ENCODE data around the gene ILDR1.
"Not testable (repeated sequence)": the region's sequence is repeated elsewhere in the genome, so short reads cannot be mapped to it uniquely, and the experiment has no call there.

ILDR1 gene

GRCh38 chr3:122052968-122053367 is 30.9 kb upstream of the ILDR1 start:
- WGBS (ENCODE audit: insufficient coverage, insufficient read length): no CpG with 5 or more reads among the region's 3 CpGs
- Histone ChIP-seq H3K36me3 (ENCODE audit: control insufficient read depth, insufficient read depth, low read length) (no peaks in the 10 kb centered on the region), H3K27me3 (ENCODE audit: control insufficient read depth, insufficient read depth, low read length) (no peaks in the 10 kb centered on the region), H3K27ac (ENCODE audit: low read length) (no peak overlapping the region), H3K9me3 (ENCODE audit: control insufficient read depth, insufficient read depth, low read length) (no peaks in the 10 kb centered on the region), H3K4me1 (ENCODE audit: control insufficient read depth, insufficient read depth, low read length) (0 out of 2 replicates have a peak, but pooled peaks cover 1% of the 10 kb centered on the region), H3K4me3 (ENCODE audit: low read length) (no peak overlapping the region)
- DNase-seq (ENCODE audit: low read depth, low spot score): no peak

GRCh38 chr3:122047773-122048172 is 25.7 kb upstream of the ILDR1 start:
- WGBS (ENCODE audit: insufficient coverage, insufficient read length): no CpG with 5 or more reads among the region's 11 CpGs
- DNase-seq (ENCODE audit: low read depth, low spot score); H3K27me3 ChIP-seq (ENCODE audit: control insufficient read depth, insufficient read depth, low read length); H3K36me3 ChIP-seq (ENCODE audit: control insufficient read depth, insufficient read depth, low read length); H3K9me3 ChIP-seq (ENCODE audit: control insufficient read depth, insufficient read depth, low read length); H3K4me3 ChIP-seq (ENCODE audit: low read length); H3K27ac ChIP-seq (ENCODE audit: low read length); H3K4me1 ChIP-seq (ENCODE audit: control insufficient read depth, insufficient read depth, low read length): not testable (repeated sequence)

GRCh38 chr3:122047296-122047695 is 25.2 kb upstream of the ILDR1 start:
- not testable (repeated sequence) for H3K27me3 ChIP-seq (ENCODE audit: control insufficient read depth, insufficient read depth, low read length); H3K27ac ChIP-seq (ENCODE audit: low read length); H3K36me3 ChIP-seq (ENCODE audit: control insufficient read depth, insufficient read depth, low read length); DNase-seq (ENCODE audit: low read depth, low spot score); H3K4me1 ChIP-seq (ENCODE audit: control insufficient read depth, insufficient read depth, low read length); H3K4me3 ChIP-seq (ENCODE audit: low read length); H3K9me3 ChIP-seq (ENCODE audit: control insufficient read depth, insufficient read depth, low read length)
- WGBS (ENCODE audit: insufficient coverage, insufficient read length): no CpG with 5 or more reads among the region's 16 CpGs

GRCh38 chr3:122033023-122033422 is 11.0 kb upstream of the ILDR1 start:
- 0 out of 2 replicates have a peak, but pooled peaks cover 2% of the 10 kb centered on the region for H3K4me1 ChIP-seq (ENCODE audit: control insufficient read depth, insufficient read depth, low read length)
- H3K4me3 ChIP-seq (ENCODE audit: low read length): no peak overlapping the region
- no peak overlapping the region for H3K27ac ChIP-seq (ENCODE audit: low read length)
- H3K9me3 ChIP-seq (ENCODE audit: control insufficient read depth, insufficient read depth, low read length): peaks cover 3% of the 10 kb centered on the region; the same call in 1 of the 2 replicates
- no peaks in the 10 kb centered on the region for H3K27me3 ChIP-seq (ENCODE audit: control insufficient read depth, insufficient read depth, low read length)
- no peaks in the 10 kb centered on the region for H3K36me3 ChIP-seq (ENCODE audit: control insufficient read depth, insufficient read depth, low read length)
- WGBS (ENCODE audit: insufficient coverage, insufficient read length): no CpG with 5 or more reads among the region's 1 CpG
- DNase-seq (ENCODE audit: low read depth, low spot score): no peak

- Histone ChIP-seq H3K4me3 (ENCODE audit: low read length) (no peak overlapping the region), H3K4me1 (ENCODE audit: control insufficient read depth, insufficient read depth, low read length) (0 out of 2 replicates have a peak, but pooled peaks cover 2% of the 10 kb centered on the region), H3K27ac (ENCODE audit: low read length) (no peak overlapping the region), H3K9me3 (ENCODE audit: control insufficient read depth, insufficient read depth, low read length) (peaks cover 3% of the 10 kb centered on the region; the same call in 1 of the 2 replicates), H3K36me3 (ENCODE audit: control insufficient read depth, insufficient read depth, low read length) (no peaks in the 10 kb centered on the region), H3K27me3 (ENCODE audit: control insufficient read depth, insufficient read depth, low read length) (no peaks in the 10 kb centered on the region)
- DNase-seq (ENCODE audit: low read depth, low spot score): no peak
- no CpG with 5 or more reads among the region's 1 CpG for WGBS (ENCODE audit: insufficient coverage, insufficient read length)
Measured at GRCh38 chr3:122032531-122032930, 10.5 kb upstream of the ILDR1 start.

GRCh38 chr3:122031123-122031468 is 9.0 kb upstream of the ILDR1 start:
- no peaks in the 10 kb centered on the region for H3K36me3 ChIP-seq (ENCODE audit: control insufficient read depth, insufficient read depth, low read length)
- no peak overlapping the region for H3K4me3 ChIP-seq (ENCODE audit: low read length)
- no CpG with 5 or more reads among the region's 1 CpG for WGBS (ENCODE audit: insufficient coverage, insufficient read length)
- no peak for DNase-seq (ENCODE audit: low read depth, low spot score)
- H3K9me3 ChIP-seq (ENCODE audit: control insufficient read depth, insufficient read depth, low read length): no peaks in the 10 kb centered on the region
- no peak overlapping the region for H3K27ac ChIP-seq (ENCODE audit: low read length)
- H3K27me3 ChIP-seq (ENCODE audit: control insufficient read depth, insufficient read depth, low read length): no peaks in the 10 kb centered on the region
- H3K4me1 ChIP-seq (ENCODE audit: control insufficient read depth, insufficient read depth, low read length): 0 out of 2 replicates have a peak, but pooled peaks cover 2% of the 10 kb centered on the region

GRCh38 chr3:122030381-122031122 is 8.5 kb upstream of the ILDR1 start:
- WGBS (ENCODE audit: insufficient coverage, insufficient read length): no CpG with 5 or more reads among the region's 3 CpGs
- H3K4me3 ChIP-seq (ENCODE audit: low read length): no peak overlapping the region
- H3K4me1 ChIP-seq (ENCODE audit: control insufficient read depth, insufficient read depth, low read length): 0 out of 2 replicates have a peak, but pooled peaks cover 2% of the 10 kb centered on the region
- DNase-seq (ENCODE audit: low read depth, low spot score): no peak
- H3K9me3 ChIP-seq (ENCODE audit: control insufficient read depth, insufficient read depth, low read length): no peaks in the 10 kb centered on the region
- H3K27ac ChIP-seq (ENCODE audit: low read length): no peak overlapping the region
- no peaks in the 10 kb centered on the region for H3K27me3 ChIP-seq (ENCODE audit: control insufficient read depth, insufficient read depth, low read length)
- no peaks in the 10 kb centered on the region for H3K36me3 ChIP-seq (ENCODE audit: control insufficient read depth, insufficient read depth, low read length)

GRCh38 chr3:122025296-122025695 is 3.2 kb upstream of the ILDR1 start:
- no peaks in the 10 kb centered on the region for H3K27me3 ChIP-seq (ENCODE audit: control insufficient read depth, insufficient read depth, low read length)
- DNase-seq (ENCODE audit: low read depth, low spot score): no peak
- H3K4me1 ChIP-seq (ENCODE audit: control insufficient read depth, insufficient read depth, low read length): peaks cover 1% of the 10 kb centered on the region; the same call in 1 of the 2 replicates
- no peaks in the 10 kb centered on the region for H3K36me3 ChIP-seq (ENCODE audit: control insufficient read depth, insufficient read depth, low read length)
- H3K4me3 ChIP-seq (ENCODE audit: low read length): no peak overlapping the region
- no peak overlapping the region for H3K27ac ChIP-seq (ENCODE audit: low read length)
- H3K9me3 ChIP-seq (ENCODE audit: control insufficient read depth, insufficient read depth, low read length): no peaks in the 10 kb centered on the region

GRCh38 chr3:122024800-122025199 is 2.8 kb upstream of the ILDR1 start:
- Histone ChIP-seq H3K4me3 (ENCODE audit: low read length) (no peak overlapping the region), H3K9me3 (ENCODE audit: control insufficient read depth, insufficient read depth, low read length) (no peaks in the 10 kb centered on the region), H3K4me1 (ENCODE audit: control insufficient read depth, insufficient read depth, low read length) (no peaks in the 10 kb centered on the region; the same call in 1 of the 2 replicates), H3K36me3 (ENCODE audit: control insufficient read depth, insufficient read depth, low read length) (no peaks in the 10 kb centered on the region), H3K27me3 (ENCODE audit: control insufficient read depth, insufficient read depth, low read length) (no peaks in the 10 kb centered on the region), H3K27ac (ENCODE audit: low read length) (no peak overlapping the region)
- no CpG with 5 or more reads among the region's 2 CpGs for WGBS (ENCODE audit: insufficient coverage, insufficient read length)
- no peak for DNase-seq (ENCODE audit: low read depth, low spot score)

GRCh38 chr3:122023335-122023910 is 1.4 kb upstream of the ILDR1 start:
- Histone ChIP-seq H3K9me3 (ENCODE audit: control insufficient read depth, insufficient read depth, low read length) (no peaks in the 10 kb centered on the region), H3K36me3 (ENCODE audit: control insufficient read depth, insufficient read depth, low read length) (no peaks in the 10 kb centered on the region), H3K4me1 (ENCODE audit: control insufficient read depth, insufficient read depth, low read length) (no peaks in the 10 kb centered on the region; the same call in 1 of the 2 replicates), H3K4me3 (ENCODE audit: low read length) (no peak overlapping the region), H3K27me3 (ENCODE audit: control insufficient read depth, insufficient read depth, low read length) (no peaks in the 10 kb centered on the region), H3K27ac (ENCODE audit: low read length) (no peak overlapping the region)
- no CpG with 5 or more reads among the region's 8 CpGs for WGBS (ENCODE audit: insufficient coverage, insufficient read length)
- DNase-seq (ENCODE audit: low read depth, low spot score): no peak

GRCh38 chr3:122021037-122021436 is 1.0 kb downstream of the ILDR1 start:
- no peak for DNase-seq (ENCODE audit: low read depth, low spot score)
- Histone ChIP-seq H3K27me3 (ENCODE audit: control insufficient read depth, insufficient read depth, low read length) (no peaks in the 10 kb centered on the region), H3K36me3 (ENCODE audit: control insufficient read depth, insufficient read depth, low read length) (no peaks in the 10 kb centered on the region), H3K9me3 (ENCODE audit: control insufficient read depth, insufficient read depth, low read length) (no peaks in the 10 kb centered on the region), H3K27ac (ENCODE audit: low read length) (no peak overlapping the region), H3K4me3 (ENCODE audit: low read length) (no peak overlapping the region), H3K4me1 (ENCODE audit: control insufficient read depth, insufficient read depth, low read length) (no peaks in the 10 kb centered on the region; the same call in 1 of the 2 replicates)
- WGBS (ENCODE audit: insufficient coverage, insufficient read length): no CpG with 5 or more reads among the region's 1 CpG
